H1 (cell line): ENCODE results near the gene DGKI.

Source experiments
- BCL11A ChIP-seq, 2 experiments: IDR thresholded peaks; one replicate each; pipeline ENCODE4 v1.6.1; 2011; ENCODE audit warnings: low read depth in 2 of 2, low read length in 2 of 2, mild to moderate bottlenecking in 2 of 2
- CREB1 ChIP-seq: IDR thresholded peaks from 2 replicates; pipeline ENCODE4 v1.6.1; 2012; ENCODE audit warnings: inconsistent platforms
- CTCF ChIP-seq, 3 experiments: IDR thresholded peaks; 1 replicate in 2 of 3; 2 replicates in 1 of 3; pipeline versions ENCODE4 v1.5.1 to v1.6.1; 2011; ENCODE audit warnings: low read length in 3 of 3, mild to moderate bottlenecking in 3 of 3, inconsistent platforms in 2 of 3, low read depth in 1 of 3, moderate library complexity in 1 of 3; ENCODE audit not compliant: insufficient read depth in 1 of 3; ENCODE audit errors: control extremely low read depth in 1 of 3
- EZH2 ChIP-seq: fragments of 200-600 bp; sonication (generic); IDR thresholded peaks from 2 replicates; pipeline ENCODE4 v1.7.1; 2012; ENCODE audit warnings: low read depth, mild to moderate bottlenecking, moderate library complexity, low read length, inconsistent platforms; ENCODE audit not compliant: severe bottlenecking
- MAX ChIP-seq: IDR thresholded peaks from 2 replicates; pipeline ENCODE4 v1.6.1; 2012; ENCODE audit warnings: inconsistent platforms
- NRF1 ChIP-seq: IDR thresholded peaks from 2 replicates; pipeline ENCODE4 v1.6.1; 2011; ENCODE audit warnings: mild to moderate bottlenecking, low read depth, low read length, improper control_type of control experiment
- POLR2AphosphoS5 ChIP-seq: IDR thresholded peaks from 2 replicates; pipeline ENCODE4 v1.6.1; 2011; ENCODE audit warnings: low read depth, low read length
- SRF ChIP-seq: IDR thresholded peaks from 2 replicates; pipeline ENCODE4 v1.6.1; 2011; ENCODE audit warnings: mild to moderate bottlenecking, low read depth, low read length, moderate library complexity
- TBP ChIP-seq: IDR thresholded peaks from 2 replicates; pipeline ENCODE4 v1.6.1; 2011; ENCODE audit warnings: low read depth, low read length, improper control_type of control experiment
- USF2 ChIP-seq: IDR thresholded peaks from 2 replicates; pipeline ENCODE4 v1.6.1; 2011; ENCODE audit warnings: low read length, improper control_type of control experiment
- TF ChIP-seq, protein P1 (sequence below): IDR thresholded peaks from 2 replicates; pipeline ENCODE4 v1.6.1; 2012; ENCODE audit warnings: inconsistent platforms

GRCh38 chr7:137591421-137591837, 255.3 kb downstream of the DGKI start:
- no peak for TF ChIP-seq SRF
- TF ChIP-seq CTCF (IDR thresholded peaks at IDR 0.05; ENCODE audit: control extremely low read depth in 1 of 3, insufficient read depth in 1 of 3, low read depth in 1 of 3, low read length in 3 of 3), result no peak
- TF ChIP-seq USF2, result no peak
- TF ChIP-seq BCL11A (IDR thresholded peaks at IDR 0.05; ENCODE audit: low read depth in 2 of 2, low read length in 2 of 2), result no peak
- no peak for TF ChIP-seq CREB1
- TF ChIP-seq, protein P1, sequence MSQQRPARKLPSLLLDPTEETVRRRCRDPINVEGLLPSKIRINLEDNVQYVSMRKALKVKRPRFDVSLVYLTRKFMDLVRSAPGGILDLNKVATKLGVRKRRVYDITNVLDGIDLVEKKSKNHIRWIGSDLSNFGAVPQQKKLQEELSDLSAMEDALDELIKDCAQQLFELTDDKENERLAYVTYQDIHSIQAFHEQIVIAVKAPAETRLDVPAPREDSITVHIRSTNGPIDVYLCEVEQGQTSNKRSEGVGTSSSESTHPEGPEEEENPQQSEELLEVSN, result no peak
- no peak for TF ChIP-seq MAX
- TF ChIP-seq POLR2AphosphoS5, result no peak
- TF ChIP-seq TBP, result no peak
- no peak for TF ChIP-seq NRF1
- no peak for TF ChIP-seq EZH2
